H1 (cell line): ENCODE measurements around the gene PLXDC2. TPM values are rescaled to one million over a fixed set of nuclear protein-coding genes. Genes with fewer than 3 reads are reported as not detected.

Experiments
- CTCF ChIA-PET: fragments of 300-600 bp; sonication (Branson Sonifier 250); formaldehyde crosslinking; loops from one replicate; lab custom pipeline; 2021; ENCODE audit not compliant: partially characterized antibody; lab: Charles Lee
- POLR2A ChIA-PET: fragments of 300-600 bp; sonication (Branson Sonifier 250); formaldehyde crosslinking; loops from one replicate; lab custom pipeline; 2021; ENCODE audit warnings: inconsistent platforms; ENCODE audit not compliant: partially characterized antibody; lab: Charles Lee
- DNase-seq, 2 experiments: peaks; one replicate each; pipeline versions ENCODE4 v3.0.0 to v3.0.0-alpha.2; 2010 to 2022; ENCODE audit warnings: low spot score in 2 of 2, low read depth in 1 of 2, mixed read lengths in 1 of 2
- FAIRE-seq: peaks from 2 replicates; lab custom pipeline; 2011; peaks lifted over from hg19 to GRCh38; lab: Jason Lieb, UNC
- H2AFZ ChIP-seq: 2 replicates; pipeline ENCODE4 v1.8.1; 2012; ENCODE audit warnings: low read length, inconsistent platforms
- H2AK5ac ChIP-seq: 2 replicates; pipeline ENCODE4 v1.6.1; 2013; ENCODE audit warnings: low read depth, low read length
- H2BK120ac ChIP-seq: replicated peaks from 2 replicates; pipeline ENCODE3; 2013; ENCODE audit warnings: low read depth, low read length, inconsistent platforms
- H2BK12ac ChIP-seq: 2 replicates; pipeline ENCODE4 v1.6.1; 2013; ENCODE audit warnings: low read depth, low read length
- H2BK15ac ChIP-seq: 2 replicates; pipeline ENCODE4 v1.6.1; 2013; ENCODE audit warnings: low read length
- H2BK20ac ChIP-seq: 2 replicates; pipeline ENCODE4 v1.6.1; 2013; ENCODE audit warnings: low read length
- H2BK5ac ChIP-seq: 2 replicates; pipeline ENCODE4 v1.6.1; 2013; ENCODE audit warnings: low read depth, low read length
- H3K14ac ChIP-seq: 2 replicates; pipeline ENCODE4 v1.6.1; 2013; ENCODE audit warnings: inconsistent platforms; ENCODE audit not compliant: insufficient read length
- H3K18ac ChIP-seq: 2 replicates; pipeline ENCODE4 v1.6.1; 2013; ENCODE audit warnings: low read length; ENCODE audit errors: extremely low read depth
- H3K23ac ChIP-seq: 2 replicates; pipeline ENCODE4 v1.6.1; 2013; ENCODE audit warnings: inconsistent platforms; ENCODE audit not compliant: insufficient read length
- H3K23me2 ChIP-seq: 2 replicates; pipeline ENCODE4 v1.6.1; 2013; ENCODE audit warnings: low read depth, low read length
- H3K27ac ChIP-seq: 2 replicates; pipeline ENCODE4 v1.6.1; 2011; ENCODE audit warnings: low read depth, low read length, inconsistent platforms
- H3K27me3 ChIP-seq, 4 experiments: replicated peaks in 1 of 4; 1 replicate in 1 of 4; 2 replicates in 3 of 4; pipeline versions ENCODE4 v1.6.1 to v1.8.1; 2011 to 2013; ENCODE audit warnings: low read length in 3 of 4, mild to moderate bottlenecking in 3 of 4, inconsistent platforms in 2 of 4, mixed read lengths in 2 of 4, moderate library complexity in 1 of 4; ENCODE audit not compliant: control insufficient read depth in 3 of 4, insufficient read depth in 3 of 4; ENCODE audit errors: extremely low read depth in 1 of 4
- H3K36me3 ChIP-seq, 4 experiments: 2 replicates each; pipeline versions ENCODE4 v1.6.1 to v1.8.1; 2011 to 2013; ENCODE audit warnings: mild to moderate bottlenecking in 4 of 4, low read length in 3 of 4, moderate library complexity in 2 of 4, control low read depth in 1 of 4, inconsistent platforms in 1 of 4; ENCODE audit not compliant: insufficient read depth in 4 of 4, control insufficient read depth in 2 of 4
- H3K4ac ChIP-seq: replicated peaks from 2 replicates; pipeline ENCODE3; 2013; ENCODE audit warnings: low read length, low read depth, mixed read lengths, inconsistent platforms; ENCODE audit not compliant: insufficient read length
- H3K4me1 ChIP-seq, 4 experiments: replicated peaks in 1 of 4; 1 replicate in 1 of 4; 2 replicates in 3 of 4; pipeline versions ENCODE4 v1.6.1 to v1.8.1; 2011 to 2013; ENCODE audit warnings: low read length in 3 of 4, inconsistent platforms in 2 of 4, mixed read lengths in 1 of 4; ENCODE audit not compliant: insufficient read depth in 4 of 4, control insufficient read depth in 3 of 4
- H3K4me2 ChIP-seq, 2 experiments: 2 replicates each; pipeline versions ENCODE4 v1.6.1 to v1.8.1; 2011 to 2013; ENCODE audit warnings: low read depth in 2 of 2, low read length in 2 of 2, control low read depth in 1 of 2, inconsistent platforms in 1 of 2, mild to moderate bottlenecking in 1 of 2; ENCODE audit not compliant: insufficient read depth in 1 of 2
- H3K4me3 ChIP-seq, 4 experiments: fragments of 200-600, 300-600 bp in 1 of 4; sonication (generic), shearing (Covaris generic), sonication (Bioruptor Twin) in 1 of 4; 2 replicates each; pipeline versions ENCODE4 v1.5.1 to v1.8.1; 2011 to 2016; ENCODE audit warnings: low read length in 4 of 4, low read depth in 3 of 4, control low read depth in 2 of 4, inconsistent platforms in 2 of 4, mild to moderate bottlenecking in 2 of 4, mixed read lengths in 1 of 4, moderate library complexity in 1 of 4; ENCODE audit not compliant: insufficient read depth in 2 of 4; ENCODE audit errors: extremely low read depth in 1 of 4
- H3K56ac ChIP-seq: replicated peaks from 2 replicates; pipeline ENCODE3; 2013; ENCODE audit warnings: low read depth, mild to moderate bottlenecking, mixed read lengths, low read length, inconsistent platforms; ENCODE audit not compliant: insufficient read length
- H3K79me1 ChIP-seq: 2 replicates; pipeline ENCODE4 v1.6.1; 2013; ENCODE audit warnings: low read depth, low read length, control low read depth
- H3K79me2 ChIP-seq, 2 experiments: 2 replicates each; pipeline versions ENCODE4 v1.6.1 to v1.8.1; 2012 to 2013; ENCODE audit warnings: low read length in 2 of 2, mild to moderate bottlenecking in 2 of 2, inconsistent platforms in 1 of 2; ENCODE audit not compliant: insufficient read depth in 2 of 2, control insufficient read depth in 1 of 2
- H3K9ac ChIP-seq, 4 experiments: replicated peaks in 1 of 4; 1 replicate in 1 of 4; 2 replicates in 3 of 4; pipeline versions ENCODE4 v1.6.1 to v1.8.1; 2011 to 2013; ENCODE audit warnings: low read depth in 3 of 4, low read length in 3 of 4, control low read depth in 2 of 4, mild to moderate bottlenecking in 2 of 4, moderate library complexity in 2 of 4, inconsistent platforms in 1 of 4; ENCODE audit errors: extremely low read depth in 1 of 4
- H3K9me3 ChIP-seq, 2 experiments: 2 replicates each; pipeline versions ENCODE4 v1.6.1 to v1.8.1; 2012 to 2013; ENCODE audit warnings: mild to moderate bottlenecking in 2 of 2, moderate library complexity in 2 of 2, control low read depth in 1 of 2, inconsistent platforms in 1 of 2, low read depth in 1 of 2, low read length in 1 of 2, mixed read lengths in 1 of 2; ENCODE audit not compliant: insufficient read depth in 2 of 2
- H4K20me1 ChIP-seq, 2 experiments: replicated peaks in 1 of 2; 2 replicates each; pipeline versions ENCODE3 to v1.8.1; 2011 to 2013; ENCODE audit warnings: inconsistent platforms in 2 of 2, low read length in 2 of 2, mild to moderate bottlenecking in 1 of 2; ENCODE audit not compliant: insufficient read depth in 2 of 2, control insufficient read depth in 1 of 2
- H4K5ac ChIP-seq: 2 replicates; pipeline ENCODE4 v1.6.1; 2013; ENCODE audit warnings: low read length, low read depth, mixed read lengths, inconsistent platforms; ENCODE audit not compliant: insufficient read length
- H4K8ac ChIP-seq: 2 replicates; pipeline ENCODE4 v1.8.0; 2013; ENCODE audit warnings: mild to moderate bottlenecking, moderate library complexity, low read length, inconsistent platforms; ENCODE audit not compliant: insufficient read depth; ENCODE audit errors: extremely low read depth
- H4K91ac ChIP-seq: replicated peaks from 2 replicates; pipeline ENCODE3; 2013; ENCODE audit warnings: low read length, mixed read lengths, inconsistent platforms; ENCODE audit not compliant: insufficient read length
- BACH1 ChIP-seq: IDR thresholded peaks from 2 replicates; pipeline ENCODE4 v1.6.1; 2012; ENCODE audit warnings: low read length, improper control_type of control experiment
- CHD1 ChIP-seq: IDR thresholded peaks from 2 replicates; pipeline ENCODE4 v1.6.1; 2012; ENCODE audit warnings: low read depth, low read length, improper control_type of control experiment
- EP300 ChIP-seq, 2 experiments: IDR thresholded peaks; 1 replicate in 1 of 2; 2 replicates in 1 of 2; pipeline ENCODE4 v1.6.1; 2011 to 2012; ENCODE audit warnings: low read depth in 2 of 2, low read length in 2 of 2, mild to moderate bottlenecking in 2 of 2, borderline replicate concordance in 1 of 2, inconsistent platforms in 1 of 2, moderate library complexity in 1 of 2
- HDAC2 ChIP-seq, 2 experiments: fragments of 300-600 bp in 1 of 2; sonication (generic) in 1 of 2; IDR thresholded peaks; 2 replicates each; pipeline ENCODE4 v1.6.1; 2011 to 2012; ENCODE audit warnings: low read depth in 2 of 2, low read length in 2 of 2, mild to moderate bottlenecking in 2 of 2, moderate library complexity in 2 of 2, borderline replicate concordance in 1 of 2, inconsistent platforms in 1 of 2
- PHF8 ChIP-seq: fragments of 200-600 bp; sonication (generic); conservative IDR thresholded peaks from 2 replicates; pipeline ENCODE4 v1.7.1; 2012; ENCODE audit warnings: low read depth, mild to moderate bottlenecking, inconsistent platforms, low read length, moderate library complexity
- POLR2AphosphoS5 ChIP-seq: IDR thresholded peaks from 2 replicates; pipeline ENCODE4 v1.6.1; 2011; ENCODE audit warnings: low read depth, low read length
- WGBS, 2 experiments: shearing (Covaris generic) in 1 of 2; methylation state at CpG; one replicate each; pipeline versions ENCODE4 v1.1.6 to v1.1.7; 2013 to 2015; ENCODE audit warnings: low lambda C conversion rate in 2 of 2, mixed read lengths in 2 of 2, inconsistent platforms in 1 of 2, low coverage in 1 of 2, missing lambda C conversion rate in 1 of 2; ENCODE audit not compliant: insufficient replicate concordance in 2 of 2, insufficient coverage in 1 of 2, insufficient read length in 1 of 2; ENCODE audit errors: extremely low coverage in 1 of 2, missing lambda C conversion rate in 1 of 2; 5-methylcytosine and 5-hydroxymethylcytosine counted together
- polyA plus RNA-seq, 7 experiments: library from polyadenylated mRNA; depleted of rRNA in 3 of 7; stranded (reverse) in 5 of 7; unstranded in 2 of 7; fragments of >200 nt in 5 of 7; fragments of 200-250 nt in 2 of 7; gene quantifications; 1 replicate in 5 of 7; 2 replicates in 1 of 7; 4 replicates in 1 of 7; pipeline versions ENCODE4 v1.2.1 to v1.2.3, GENCODE V29; 2011 to 2013; ENCODE audit warnings: missing spikeins in 2 of 7, mixed read lengths in 2 of 7
- total RNA-seq: library from RNA; stranded (reverse); fragmentation: NEBNext Ultra II Directional; extraction: Animal tissue kit (Norgen Biotek cat#: 25700); gene quantifications from 2 replicates; pipeline ENCODE4 v1.2.1, GENCODE V29; 2021

The PLXDC2 gene
- total and polyA plus RNA-seq, 2 of the 8 experiments (the other 6 are each of a cell fraction or from before 2014, with no cell fraction given): 23.0 to 40.5 TPM

DNA sequence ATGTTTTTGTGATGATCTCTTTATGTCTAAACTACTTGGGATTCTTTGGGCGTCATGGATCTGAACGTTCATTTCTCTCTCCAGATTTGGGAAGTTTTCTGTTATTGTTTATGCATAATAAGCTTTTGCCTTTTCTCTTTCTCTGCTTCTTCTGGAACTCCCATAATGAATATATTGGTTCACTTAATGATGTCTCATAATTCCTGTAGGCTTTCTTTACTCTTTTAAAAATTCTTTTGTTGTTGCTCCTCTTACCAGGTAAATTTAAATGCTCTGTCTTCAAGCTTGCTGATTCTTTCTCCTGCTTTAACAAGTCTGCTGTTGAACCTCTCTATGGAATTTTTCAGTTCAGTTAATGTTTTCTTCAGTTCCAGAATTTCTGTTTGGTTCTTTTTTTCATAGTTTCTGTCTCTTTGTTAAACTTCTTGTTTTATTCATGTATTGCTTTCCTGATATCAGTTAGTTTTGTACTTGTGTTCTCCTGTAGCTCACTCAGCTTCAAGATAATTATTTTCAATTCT lies 317.5 kb downstream of the PLXDC2 start:
- POLR2A ChIA-PET: no interaction called here
- no peak overlapping the region for H3K23ac ChIP-seq
- no peak for FAIRE-seq
- TF ChIP-seq HDAC2 (IDR thresholded peaks at IDR 0.05; ENCODE audit: borderline replicate concordance in 1 of 2, low read depth in 2 of 2, low read length in 2 of 2) (no peak), EP300 (IDR thresholded peaks at IDR 0.05; ENCODE audit: borderline replicate concordance in 1 of 2, low read depth in 2 of 2, low read length in 2 of 2) (no peak), BACH1 (no peak), PHF8 (no peak), POLR2AphosphoS5 (no peak), CHD1 (no peak)

More for the DNA sequence above, 317.5 kb downstream of the PLXDC2 start:
- no peak overlapping the region for H4K91ac ChIP-seq
- peaks cover 0 to 2% (median 0%) of the 10 kb centered on the region in 4 experiments; a peak in 1 of 7 replicates for H3K4me1 ChIP-seq
- no peak overlapping the region for H2BK12ac ChIP-seq
- H3K23me2 ChIP-seq: no peaks in the 10 kb centered on the region
- no peak overlapping the region for H3K56ac ChIP-seq
- no peak overlapping the region for H2AK5ac ChIP-seq
- no peak for DNase-seq
- no peak overlapping the region for H2BK20ac ChIP-seq
- no peak overlapping the region for H3K4ac ChIP-seq
- H2BK15ac ChIP-seq: no peak overlapping the region
- H2BK120ac ChIP-seq: no peak overlapping the region
- no peak overlapping the region for H2BK5ac ChIP-seq
- no peak overlapping the region for H3K4me3 ChIP-seq
- peaks cover 0 to 5% of the 10 kb centered on the region in 2 experiments; a peak in 2 of 4 replicates for H3K9me3 ChIP-seq
- H3K4me2 ChIP-seq: no peak overlapping the region
- no peaks in the 10 kb centered on the region for H4K20me1 ChIP-seq
- H3K9ac ChIP-seq: no peak overlapping the region
- H3K14ac ChIP-seq: no peak overlapping the region
- H4K8ac ChIP-seq: no peak overlapping the region
- peaks cover 4% of the 10 kb centered on the region; the same call in 1 of the 2 replicates for H3K79me1 ChIP-seq
- H3K27ac ChIP-seq: no peak overlapping the region
- H2AFZ ChIP-seq: no peak overlapping the region
- H3K36me3 ChIP-seq: no peaks in the 10 kb centered on the region
- H3K27me3 ChIP-seq: no peaks in the 10 kb centered on the region
- CTCF ChIA-PET: interaction anchor here (0.5 kb wide), 1 partner anchor 136 kb away, joined by 3 read pairs; no protein-coding TSS in a partner anchor
- no peak overlapping the region for H4K5ac ChIP-seq
- H3K18ac ChIP-seq: no peak overlapping the region
- 91% methylated on average over 2 of the region's 2 CpGs; no CpG with 5 or more reads in 1 of the 2 experiments for WGBS, 2 experiments
- H3K79me2 ChIP-seq: peaks cover 0 to 34% of the 10 kb centered on the region in 2 experiments; a peak in 2 of 4 replicates
